IMR-90 (cell line): ENCODE results near the gene SNX25. TPM values are rescaled to one million over a fixed set of nuclear protein-coding genes. Genes with fewer than 3 reads are reported as not detected.
"Not testable (repeated sequence)": the region's sequence is repeated elsewhere in the genome, so short reads cannot be mapped to it uniquely, and the experiment has no call there.

Source experiments
- ATAC-seq: fragments of 200-7000 bp; cut with Tn5 transposase; 2 replicates; pipeline ENCODE4 v1.9.1; 2020; ENCODE audit warnings: low read depth, mild to moderate bottlenecking, moderate library complexity
- BruUV-seq: library from RNA; stranded (reverse); fragments of 400-500 nt; replicated peaks from 2 replicates; lab custom pipeline; 2021; lab: Mats Ljungman, UMichigan
- CTCF ChIA-PET: fragments of 300-600 bp; formaldehyde crosslinking; extraction: SDS; loops from one replicate; lab custom pipeline; 2021; ENCODE audit warnings: antibody characterized with exemption; lab: Yijun Ruan, JAX
- POLR2A ChIA-PET: fragments of 300-600 bp; sonication (Branson Sonifier 250); formaldehyde crosslinking; loops from one replicate; lab custom pipeline; 2022; ENCODE audit warnings: antibody characterized with exemption; ENCODE audit not compliant: unreplicated experiment; lab: Charles Lee
- DNase-seq: peaks from one replicate; pipeline ENCODE4 v3.0.0; 2013
- H2AFZ ChIP-seq: replicated peaks from 2 replicates; pipeline ENCODE3; 2013; ENCODE audit warnings: low read length, mild to moderate bottlenecking; ENCODE audit not compliant: poor library complexity
- H2AK5ac ChIP-seq: 2 replicates; pipeline ENCODE4 v1.6.1; 2013; ENCODE audit warnings: low read depth, low read length, inconsistent platforms
- H2AK9ac ChIP-seq: replicated peaks from 2 replicates; pipeline ENCODE3; 2013; ENCODE audit warnings: mild to moderate bottlenecking, low read depth, low read length, moderate library complexity; ENCODE audit not compliant: poor library complexity
- H2BK120ac ChIP-seq: 2 replicates; pipeline ENCODE4 v1.6.1; 2013; ENCODE audit warnings: low read depth, low read length, inconsistent platforms
- H2BK15ac ChIP-seq: 3 replicates; pipeline ENCODE4 v1.6.1; 2013; ENCODE audit warnings: low read depth, low read length, inconsistent platforms
- H2BK20ac ChIP-seq: 2 replicates; pipeline ENCODE4 v1.6.1; 2013; ENCODE audit warnings: low read depth, mild to moderate bottlenecking, inconsistent platforms, low read length, moderate library complexity
- H2BK5ac ChIP-seq: 2 replicates; pipeline ENCODE4 v1.6.1; 2013; ENCODE audit warnings: mild to moderate bottlenecking, low read depth, low read length, inconsistent platforms; ENCODE audit not compliant: poor library complexity, severe bottlenecking
- H3K14ac ChIP-seq: replicated peaks from 2 replicates; pipeline ENCODE4 v1.6.1; 2013; ENCODE audit warnings: low read depth, low read length, inconsistent platforms
- H3K18ac ChIP-seq: 2 replicates; pipeline ENCODE4 v1.6.1; 2013; ENCODE audit warnings: low read depth, low read length, control low read depth
- H3K23ac ChIP-seq: 2 replicates; pipeline ENCODE4 v1.6.1; 2013; ENCODE audit warnings: low read depth, low read length, inconsistent platforms
- H3K27ac ChIP-seq: 2 replicates; pipeline ENCODE4 v1.5.1; 2013; ENCODE audit warnings: mild to moderate bottlenecking, control low read depth, low read length; ENCODE audit not compliant: insufficient read depth
- H3K27me3 ChIP-seq: 2 replicates; pipeline ENCODE4 v1.6.1; 2013; ENCODE audit warnings: low read length; ENCODE audit not compliant: control insufficient read depth, insufficient read depth
- H3K36me3 ChIP-seq: 2 replicates; pipeline ENCODE4 v1.6.1; 2013; ENCODE audit warnings: low read length, mixed read lengths; ENCODE audit not compliant: control insufficient read depth, insufficient read depth
- H3K4ac ChIP-seq: 2 replicates; pipeline ENCODE4 v1.6.1; 2013; ENCODE audit warnings: low read depth, low read length, inconsistent platforms
- H3K4me1 ChIP-seq: 2 replicates; pipeline ENCODE4 v1.6.1; 2013; ENCODE audit warnings: low read length, mixed read lengths; ENCODE audit not compliant: control insufficient read depth, insufficient read depth
- H3K4me2 ChIP-seq: 2 replicates; pipeline ENCODE4 v1.6.1; 2013; ENCODE audit warnings: low read depth, mild to moderate bottlenecking, control low read depth, low read length, moderate library complexity
- H3K4me3 ChIP-seq: 2 replicates; pipeline ENCODE4 v1.5.1; 2013; ENCODE audit warnings: low read depth, mild to moderate bottlenecking, control low read depth, low read length, moderate library complexity; ENCODE audit not compliant: insufficient read depth
- H3K56ac ChIP-seq: 2 replicates; pipeline ENCODE4 v1.6.1; 2013; ENCODE audit warnings: low read length, inconsistent platforms; ENCODE audit not compliant: insufficient read depth; ENCODE audit errors: extremely low read depth
- H3K79me1 ChIP-seq, 2 experiments: 2 replicates each; pipeline ENCODE4 v1.6.1; 2013; ENCODE audit warnings: low read length in 2 of 2, inconsistent platforms in 1 of 2, low read depth in 1 of 2
- H3K9ac ChIP-seq: 2 replicates; pipeline ENCODE4 v1.6.1; 2013; ENCODE audit warnings: low read depth, low read length, control low read depth
- H3K9me1 ChIP-seq: 2 replicates; pipeline ENCODE4 v1.6.1; 2013; ENCODE audit warnings: low read length, inconsistent platforms; ENCODE audit not compliant: insufficient read depth
- H3K9me3 ChIP-seq: 2 replicates; pipeline ENCODE4 v1.6.1; 2013; ENCODE audit warnings: low read length; ENCODE audit not compliant: control insufficient read depth, insufficient read depth
- H4K20me1 ChIP-seq: 2 replicates; pipeline ENCODE4 v1.6.1; 2013; ENCODE audit warnings: low read length, inconsistent platforms; ENCODE audit not compliant: insufficient read depth
- H4K5ac ChIP-seq: 2 replicates; pipeline ENCODE4 v1.6.1; 2013; ENCODE audit warnings: mild to moderate bottlenecking, low read depth, low read length, control low read depth
- H4K8ac ChIP-seq, 2 experiments: 2 replicates each; pipeline ENCODE4 v1.6.1; 2013; ENCODE audit warnings: low read depth in 2 of 2, low read length in 2 of 2, control low read depth in 1 of 2, inconsistent platforms in 1 of 2
- H4K91ac ChIP-seq: 2 replicates; pipeline ENCODE4 v1.6.1; 2013; ENCODE audit warnings: low read depth, low read length, inconsistent platforms; ENCODE audit not compliant: insufficient read depth
- WGBS, 2 experiments: methylation state at CpG; one replicate each; pipeline versions ENCODE4 v1.1.5 to v1.1.7; 2013; ENCODE audit warnings: missing lambda C conversion rate in 2 of 2; ENCODE audit not compliant: insufficient read length in 1 of 2; ENCODE audit errors: extremely low coverage in 2 of 2; 5-methylcytosine and 5-hydroxymethylcytosine counted together
- dilution Hi-C: fragments of 300-500 bp; cut with HindIII; formaldehyde crosslinking; loops from one replicate; pipeline ENCODE4 v1.14.3; 2018; ENCODE audit warnings: low sequenced_read_pairs; ENCODE audit not compliant: unreplicated experiment
- in situ Hi-C: fragments of 300-500 bp; cut with MboI; formaldehyde crosslinking; loops from 3 replicates; pipeline ENCODE4 v1.14.3; 2019; ENCODE audit warnings: low sequenced_read_pairs, inconsistent platforms, mixed read lengths
- intact Hi-C: fragments of 100-400 bp; cut with micrococcal nuclease; formaldehyde crosslinking; loops from 2 replicates; pipeline ENCODE4 v1.10.0; 2022
- polyA plus RNA-seq, 3 experiments: library from polyadenylated mRNA; depleted of rRNA; stranded (reverse); fragments of >200 nt; gene quantifications; 2 replicates each; pipeline ENCODE4 v1.2.3, GENCODE V29; 2012; ENCODE audit warnings: low replicate concordance in 1 of 3
- total RNA-seq: library from RNA; depleted of rRNA; stranded (reverse); fragments of >200 nt; gene quantifications from 2 replicates; pipeline ENCODE4 v1.2.3, GENCODE V29; 2012

The SNX25 gene
- total and polyA plus RNA-seq, 2 of the 4 experiments (the other 2 are of a cell fraction), result 11.4 to 28.3 TPM

- H3K4me2 ChIP-seq, H3K4me1 ChIP-seq, H2AK9ac ChIP-seq, H2BK20ac ChIP-seq, H3K56ac ChIP-seq, dilution Hi-C loops, H4K5ac ChIP-seq, H2AK5ac ChIP-seq, in situ Hi-C loops, H3K27ac ChIP-seq, CTCF ChIA-PET, H4K91ac ChIP-seq, H3K36me3 ChIP-seq, H3K14ac ChIP-seq, H2BK5ac ChIP-seq, H3K79me1 ChIP-seq, H3K9me1 ChIP-seq, POLR2A ChIA-PET, H3K9me3 ChIP-seq, BruUV-seq, H3K23ac ChIP-seq, DNase-seq, H2AFZ ChIP-seq, H3K4ac ChIP-seq, H3K9ac ChIP-seq, H2BK120ac ChIP-seq, H2BK15ac ChIP-seq, ATAC-seq, H4K8ac ChIP-seq, H3K27me3 ChIP-seq, H3K4me3 ChIP-seq, H4K20me1 ChIP-seq, H3K18ac ChIP-seq: not testable (repeated sequence)
- no CpG with 5 or more reads among the region's 6 CpGs for WGBS, 2 experiments
- intact Hi-C loops, result loop anchor here (10.0 kb wide), 1 partner anchor 148 kb away; no protein-coding TSS in a partner anchor
These were observed 153.2 kb downstream of the SNX25 start for GRCh38 chr4:185362570-185362969.
